Measurements from ENCODE around the gene PHF1. TPM values are rescaled to one million over a fixed set of nuclear protein-coding genes. Genes with fewer than 3 reads are reported as not detected.

The PHF1 gene
- total and polyA plus RNA-seq, 2 of the 13 experiments (the other 11 are each of a cell fraction or from before 2014, with no cell fraction given) = 25.4 to 61.9 TPM

DNA sequence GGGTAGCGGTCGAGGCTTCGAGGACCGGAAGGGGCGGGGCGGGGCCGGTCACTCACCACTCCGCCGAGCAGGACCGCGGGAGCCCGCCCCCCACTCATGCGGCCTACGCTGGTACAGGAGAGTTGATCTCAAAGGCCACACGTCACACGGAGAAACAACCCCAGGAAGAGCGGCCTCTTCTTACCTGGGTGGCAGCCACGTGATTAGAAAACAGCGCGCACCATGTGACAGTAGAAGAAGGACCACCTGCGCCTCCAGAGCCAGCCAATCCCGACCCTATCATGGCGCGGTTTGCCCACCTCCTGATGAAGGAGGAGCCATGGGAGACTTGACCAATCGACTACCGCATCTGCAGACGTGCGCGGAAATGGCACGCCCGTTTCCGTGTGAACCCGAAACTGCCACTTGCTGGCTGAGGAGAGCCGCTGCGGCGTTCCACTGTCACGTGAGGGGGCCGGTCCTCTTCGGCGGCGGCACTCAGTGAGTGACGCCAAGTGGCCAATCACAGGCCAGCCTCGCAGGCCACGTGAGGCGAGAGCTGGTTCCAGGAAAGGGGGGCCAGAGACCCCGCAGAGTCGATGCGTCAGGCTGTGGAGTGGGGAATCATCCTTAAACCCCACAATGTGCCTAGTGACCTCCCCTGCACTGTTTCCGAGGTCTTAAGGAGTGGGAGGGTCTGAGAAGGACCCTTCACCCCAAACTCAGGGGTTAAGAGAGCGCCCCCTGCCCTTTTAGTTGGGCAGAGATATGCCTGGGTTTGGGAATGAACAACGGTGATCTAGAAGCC lies 7.3 kb downstream of the PHF1 start, which contains the start of gene CUTA (continued):
- TF ChIP-seq, protein P1, sequence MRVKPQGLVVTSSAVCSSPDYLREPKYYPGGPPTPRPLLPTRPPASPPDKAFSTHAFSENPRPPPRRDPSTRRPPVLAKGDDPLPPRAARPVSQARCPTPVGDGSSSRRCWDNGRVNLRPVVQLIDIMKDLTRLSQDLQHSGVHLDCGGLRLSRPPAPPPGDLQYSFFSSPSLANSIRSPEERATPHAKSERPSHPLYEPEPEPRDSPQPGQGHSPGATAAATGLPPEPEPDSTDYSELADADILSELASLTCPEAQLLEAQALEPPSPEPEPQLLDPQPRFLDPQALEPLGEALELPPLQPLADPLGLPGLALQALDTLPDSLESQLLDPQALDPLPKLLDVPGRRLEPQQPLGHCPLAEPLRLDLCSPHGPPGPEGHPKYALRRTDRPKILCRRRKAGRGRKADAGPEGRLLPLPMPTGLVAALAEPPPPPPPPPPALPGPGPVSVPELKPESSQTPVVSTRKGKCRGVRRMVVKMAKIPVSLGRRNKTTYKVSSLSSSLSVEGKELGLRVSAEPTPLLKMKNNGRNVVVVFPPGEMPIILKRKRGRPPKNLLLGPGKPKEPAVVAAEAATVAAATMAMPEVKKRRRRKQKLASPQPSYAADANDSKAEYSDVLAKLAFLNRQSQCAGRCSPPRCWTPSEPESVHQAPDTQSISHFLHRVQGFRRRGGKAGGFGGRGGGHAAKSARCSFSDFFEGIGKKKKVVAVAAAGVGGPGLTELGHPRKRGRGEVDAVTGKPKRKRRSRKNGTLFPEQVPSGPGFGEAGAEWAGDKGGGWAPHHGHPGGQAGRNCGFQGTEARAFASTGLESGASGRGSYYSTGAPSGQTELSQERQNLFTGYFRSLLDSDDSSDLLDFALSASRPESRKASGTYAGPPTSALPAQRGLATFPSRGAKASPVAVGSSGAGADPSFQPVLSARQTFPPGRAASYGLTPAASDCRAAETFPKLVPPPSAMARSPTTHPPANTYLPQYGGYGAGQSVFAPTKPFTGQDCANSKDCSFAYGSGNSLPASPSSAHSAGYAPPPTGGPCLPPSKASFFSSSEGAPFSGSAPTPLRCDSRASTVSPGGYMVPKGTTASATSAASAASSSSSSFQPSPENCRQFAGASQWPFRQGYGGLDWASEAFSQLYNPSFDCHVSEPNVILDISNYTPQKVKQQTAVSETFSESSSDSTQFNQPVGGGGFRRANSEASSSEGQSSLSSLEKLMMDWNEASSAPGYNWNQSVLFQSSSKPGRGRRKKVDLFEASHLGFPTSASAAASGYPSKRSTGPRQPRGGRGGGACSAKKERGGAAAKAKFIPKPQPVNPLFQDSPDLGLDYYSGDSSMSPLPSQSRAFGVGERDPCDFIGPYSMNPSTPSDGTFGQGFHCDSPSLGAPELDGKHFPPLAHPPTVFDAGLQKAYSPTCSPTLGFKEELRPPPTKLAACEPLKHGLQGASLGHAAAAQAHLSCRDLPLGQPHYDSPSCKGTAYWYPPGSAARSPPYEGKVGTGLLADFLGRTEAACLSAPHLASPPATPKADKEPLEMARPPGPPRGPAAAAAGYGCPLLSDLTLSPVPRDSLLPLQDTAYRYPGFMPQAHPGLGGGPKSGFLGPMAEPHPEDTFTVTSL (CRISPR knock-in tag; IDR thresholded peaks at IDR 0.05; ENCODE audit: borderline replicate concordance) = peak; percentile 40; the same call in 1 of the 2 replicates
- 0 out of 2 replicates have a peak, but pooled peaks have one; percentile 86 for TF ChIP-seq ZBTB3 (CRISPR knock-in tag; IDR thresholded peaks at IDR 0.05; ENCODE audit: borderline replicate concordance, low read depth)
- TF ChIP-seq ZNF547 (CRISPR knock-in tag; IDR thresholded peaks at IDR 0.05) = peak; percentile 93
- TF ChIP-seq, protein P2, sequence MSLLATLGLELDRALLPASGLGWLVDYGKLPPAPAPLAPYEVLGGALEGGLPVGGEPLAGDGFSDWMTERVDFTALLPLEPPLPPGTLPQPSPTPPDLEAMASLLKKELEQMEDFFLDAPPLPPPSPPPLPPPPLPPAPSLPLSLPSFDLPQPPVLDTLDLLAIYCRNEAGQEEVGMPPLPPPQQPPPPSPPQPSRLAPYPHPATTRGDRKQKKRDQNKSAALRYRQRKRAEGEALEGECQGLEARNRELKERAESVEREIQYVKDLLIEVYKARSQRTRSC (CRISPR knock-in tag; IDR thresholded peaks at IDR 0.05; ENCODE audit: low read depth) = peak; percentile 72; the same call in 1 of the 2 replicates
- no peak for TF ChIP-seq KDM4B (CRISPR knock-in tag; IDR thresholded peaks at IDR 0.05)
- TF ChIP-seq ZNF816 (CRISPR knock-in tag; IDR thresholded peaks at IDR 0.05; ENCODE audit: borderline replicate concordance) = peak; percentile 95; the same call in 1 of the 2 replicates
- 0 out of 2 replicates have a peak, but pooled peaks have one; percentile 35 for TF ChIP-seq ZNF891 (CRISPR knock-in tag; IDR thresholded peaks at IDR 0.05)
- TF ChIP-seq, protein P3, sequence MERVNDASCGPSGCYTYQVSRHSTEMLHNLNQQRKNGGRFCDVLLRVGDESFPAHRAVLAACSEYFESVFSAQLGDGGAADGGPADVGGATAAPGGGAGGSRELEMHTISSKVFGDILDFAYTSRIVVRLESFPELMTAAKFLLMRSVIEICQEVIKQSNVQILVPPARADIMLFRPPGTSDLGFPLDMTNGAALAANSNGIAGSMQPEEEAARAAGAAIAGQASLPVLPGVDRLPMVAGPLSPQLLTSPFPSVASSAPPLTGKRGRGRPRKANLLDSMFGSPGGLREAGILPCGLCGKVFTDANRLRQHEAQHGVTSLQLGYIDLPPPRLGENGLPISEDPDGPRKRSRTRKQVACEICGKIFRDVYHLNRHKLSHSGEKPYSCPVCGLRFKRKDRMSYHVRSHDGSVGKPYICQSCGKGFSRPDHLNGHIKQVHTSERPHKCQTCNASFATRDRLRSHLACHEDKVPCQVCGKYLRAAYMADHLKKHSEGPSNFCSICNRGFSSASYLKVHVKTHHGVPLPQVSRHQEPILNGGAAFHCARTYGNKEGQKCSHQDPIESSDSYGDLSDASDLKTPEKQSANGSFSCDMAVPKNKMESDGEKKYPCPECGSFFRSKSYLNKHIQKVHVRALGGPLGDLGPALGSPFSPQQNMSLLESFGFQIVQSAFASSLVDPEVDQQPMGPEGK (CRISPR knock-in tag; IDR thresholded peaks at IDR 0.05) = no peak; the same call in none of the 2 replicates
- TF ChIP-seq TEAD3 (CRISPR knock-in tag; optimal IDR thresholded peaks at IDR 0.05; ENCODE audit: borderline replicate concordance) = peak; percentile 88
- TF ChIP-seq SIN3A (IDR thresholded peaks at IDR 0.05; ENCODE audit: borderline replicate concordance, low read depth, low read length) = no peak; the same call in 1 of the 2 replicates
- TF ChIP-seq NFE2L2 (IDR thresholded peaks at IDR 0.05; ENCODE audit: low read length) = no peak
- TF ChIP-seq, protein P4, sequence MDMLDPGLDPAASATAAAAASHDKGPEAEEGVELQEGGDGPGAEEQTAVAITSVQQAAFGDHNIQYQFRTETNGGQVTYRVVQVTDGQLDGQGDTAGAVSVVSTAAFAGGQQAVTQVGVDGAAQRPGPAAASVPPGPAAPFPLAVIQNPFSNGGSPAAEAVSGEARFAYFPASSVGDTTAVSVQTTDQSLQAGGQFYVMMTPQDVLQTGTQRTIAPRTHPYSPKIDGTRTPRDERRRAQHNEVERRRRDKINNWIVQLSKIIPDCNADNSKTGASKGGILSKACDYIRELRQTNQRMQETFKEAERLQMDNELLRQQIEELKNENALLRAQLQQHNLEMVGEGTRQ (IDR thresholded peaks at IDR 0.05; ENCODE audit: low read depth, low read length) = peak; percentile 98
- TF ChIP-seq, protein P4 (CRISPR knock-in tag; IDR thresholded peaks at IDR 0.05; ENCODE audit: borderline replicate concordance) = peak; percentile 100
- peak; percentile 82 for TF ChIP-seq YY1 (IDR thresholded peaks at IDR 0.05; ENCODE audit: insufficient read depth, insufficient replicate concordance, low read depth, low read length)
- TF ChIP-seq MZF1 (CRISPR knock-in tag; IDR thresholded peaks at IDR 0.05; ENCODE audit: borderline replicate concordance) = no peak
- TF ChIP-seq, protein P5, sequence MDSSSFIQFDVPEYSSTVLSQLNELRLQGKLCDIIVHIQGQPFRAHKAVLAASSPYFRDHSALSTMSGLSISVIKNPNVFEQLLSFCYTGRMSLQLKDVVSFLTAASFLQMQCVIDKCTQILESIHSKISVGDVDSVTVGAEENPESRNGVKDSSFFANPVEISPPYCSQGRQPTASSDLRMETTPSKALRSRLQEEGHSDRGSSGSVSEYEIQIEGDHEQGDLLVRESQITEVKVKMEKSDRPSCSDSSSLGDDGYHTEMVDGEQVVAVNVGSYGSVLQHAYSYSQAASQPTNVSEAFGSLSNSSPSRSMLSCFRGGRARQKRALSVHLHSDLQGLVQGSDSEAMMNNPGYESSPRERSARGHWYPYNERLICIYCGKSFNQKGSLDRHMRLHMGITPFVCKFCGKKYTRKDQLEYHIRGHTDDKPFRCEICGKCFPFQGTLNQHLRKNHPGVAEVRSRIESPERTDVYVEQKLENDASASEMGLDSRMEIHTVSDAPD (CRISPR knock-in tag; IDR thresholded peaks at IDR 0.05) = no peak
